Measurements from ENCODE around the gene MINDY1.

The MINDY1 gene

GRCh38 chr1:151010346-151010726 is 3.6 kb upstream of the MINDY1 start:
- no peak for DNase-seq

DNA sequence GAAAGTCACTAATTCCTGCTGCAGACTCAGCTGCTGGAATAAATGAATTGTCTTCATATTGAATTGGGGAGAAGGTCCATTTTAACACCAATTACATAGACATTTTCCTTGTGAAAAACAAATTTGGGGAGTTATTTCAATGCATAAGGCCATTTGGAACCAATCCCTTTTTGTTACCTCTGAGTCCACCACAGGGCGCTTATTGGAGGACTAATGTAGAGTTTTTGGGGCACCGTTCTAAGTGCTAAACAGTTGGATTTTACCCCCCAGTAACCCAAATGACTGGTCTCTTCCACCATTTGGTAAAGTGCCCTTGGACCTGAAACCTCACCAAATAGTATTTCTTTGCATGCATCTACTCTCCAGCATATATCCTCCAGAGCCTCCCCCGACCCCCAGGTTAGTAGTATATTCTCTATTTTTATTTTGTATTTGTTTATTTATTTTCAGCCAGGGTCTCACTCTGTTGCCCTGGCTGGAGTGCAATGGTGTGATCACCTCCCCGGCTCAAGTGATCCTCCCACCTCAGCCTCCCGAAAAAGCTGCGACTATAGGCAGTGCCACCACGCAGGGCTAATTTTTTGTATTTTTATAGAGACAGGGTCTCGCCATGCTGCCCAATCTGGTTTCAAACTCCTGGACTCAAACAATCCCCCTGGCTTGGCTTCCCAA is 3.1 kb upstream of the MINDY1 start:
- no peak for DNase-seq

- DNase-seq, result no peak
Observed at GRCh38 chr1:151009206-151009587, 2.5 kb upstream of the MINDY1 start.

DNA sequence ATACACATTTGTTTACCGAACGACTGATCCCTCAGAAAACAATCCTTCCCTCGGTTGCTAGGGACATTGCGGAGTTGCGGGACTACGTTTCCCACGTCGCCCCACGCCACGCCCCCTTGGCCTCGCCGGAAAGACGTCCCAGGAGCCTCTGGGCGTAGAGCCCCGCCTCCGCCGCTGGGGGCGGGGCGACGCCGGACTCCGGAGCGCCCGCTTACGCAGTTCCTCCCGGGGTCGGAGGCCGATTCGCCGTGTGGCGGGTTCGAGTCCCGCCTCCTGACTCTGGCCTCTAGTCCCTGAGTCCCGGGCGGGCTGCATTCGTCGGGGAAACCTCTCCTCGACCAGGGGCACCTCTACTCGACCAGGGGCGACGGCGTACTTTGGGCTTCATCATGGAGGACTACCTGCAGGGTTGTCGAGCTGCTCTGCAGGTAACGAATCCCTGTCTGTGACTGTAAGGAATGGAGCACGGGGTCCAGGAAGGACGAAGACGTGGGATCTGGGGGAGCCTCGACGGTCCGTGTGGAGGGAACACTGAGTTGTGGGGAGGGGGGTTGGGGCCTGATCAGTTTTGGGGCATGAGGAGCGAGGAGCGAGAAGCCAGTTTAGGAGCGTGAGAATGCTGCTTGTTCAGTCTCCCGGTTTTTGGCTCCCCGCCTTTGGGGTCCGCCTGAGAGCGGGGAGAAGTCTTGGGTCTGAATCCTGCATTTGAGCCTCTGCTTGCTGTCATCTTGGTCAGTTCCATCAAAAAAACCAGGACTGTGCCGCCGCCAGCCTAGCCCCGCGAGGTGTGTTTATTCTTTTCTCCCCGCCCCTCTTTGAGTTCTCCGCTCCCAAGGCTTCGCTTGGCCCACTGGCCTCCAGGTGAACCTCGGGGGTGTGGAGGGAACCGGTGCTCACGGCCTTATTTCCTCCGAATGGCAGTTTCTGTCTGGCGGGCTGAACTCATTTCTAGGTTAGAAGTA is 1.8 kb upstream of the MINDY1 start, which contains the start of gene PRUNE1:
PRUNE1 (plus strand) TSS at position 206 of the 962 bp plus-strand sequence; CDS start at position 390, 184 bp downstream.
- peak; percentile 98 for DNase-seq

DNA sequence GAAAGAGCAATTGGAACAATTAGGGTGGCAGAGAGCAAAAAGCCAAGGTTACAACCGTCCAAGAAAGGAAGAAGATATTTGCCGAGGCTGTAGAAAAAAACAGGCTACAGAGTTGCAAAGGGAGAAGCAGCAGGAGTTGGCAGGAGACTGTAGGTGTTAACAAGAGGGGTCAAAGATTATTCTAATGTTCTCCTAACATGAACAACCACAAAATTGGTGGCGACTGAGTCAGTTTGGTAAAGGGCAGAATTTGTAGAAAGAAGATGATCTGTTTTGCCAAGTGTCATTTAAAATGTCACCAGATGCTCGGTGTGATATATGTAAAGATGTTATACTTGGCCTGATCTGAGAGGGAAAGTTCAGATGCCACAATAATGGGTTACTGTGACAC is 1.1 kb upstream of the MINDY1 start:
- no peak for DNase-seq

DNA sequence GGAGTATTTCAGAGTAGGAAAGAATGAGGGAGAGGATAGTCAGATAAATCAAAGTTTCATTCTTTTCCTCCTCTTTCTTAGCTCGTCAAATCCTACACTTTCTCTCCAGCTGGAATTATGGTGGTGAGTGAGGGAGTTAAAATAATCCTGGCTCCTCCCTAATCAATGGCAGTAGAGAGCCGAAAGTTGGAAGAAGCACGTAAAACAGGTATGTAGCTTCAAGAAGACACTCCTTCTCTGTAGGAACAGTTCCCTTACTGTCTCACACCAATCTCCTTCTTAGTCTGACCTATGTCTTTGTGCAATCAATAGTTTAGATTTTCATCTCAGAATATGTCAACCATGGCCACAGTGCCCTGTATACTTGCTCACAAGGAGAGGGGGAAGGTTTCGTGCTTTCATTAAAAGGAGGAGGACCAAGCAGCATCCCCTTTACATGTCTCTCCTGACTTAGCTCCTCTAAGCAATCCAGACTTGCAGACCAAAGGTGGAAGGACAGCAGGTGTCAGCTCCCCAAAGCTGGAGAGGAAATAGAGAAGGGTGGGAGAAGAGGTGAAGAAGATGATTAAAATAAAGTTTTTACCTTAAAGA is 878 bp downstream of the MINDY1 start:
- DNase-seq, result no peak

GRCh38 chr1:151003180-151003579 is 3.5 kb downstream of the MINDY1 start:
- DNase-seq, result peak in 1 of 2 donors; percentile 32

- DNase-seq, result no peak
Observed at GRCh38 chr1:151002611-151003010, 4.1 kb downstream of the MINDY1 start.

GRCh38 chr1:151002051-151002450 is 4.7 kb downstream of the MINDY1 start:
- DNase-seq, result no peak

DNA sequence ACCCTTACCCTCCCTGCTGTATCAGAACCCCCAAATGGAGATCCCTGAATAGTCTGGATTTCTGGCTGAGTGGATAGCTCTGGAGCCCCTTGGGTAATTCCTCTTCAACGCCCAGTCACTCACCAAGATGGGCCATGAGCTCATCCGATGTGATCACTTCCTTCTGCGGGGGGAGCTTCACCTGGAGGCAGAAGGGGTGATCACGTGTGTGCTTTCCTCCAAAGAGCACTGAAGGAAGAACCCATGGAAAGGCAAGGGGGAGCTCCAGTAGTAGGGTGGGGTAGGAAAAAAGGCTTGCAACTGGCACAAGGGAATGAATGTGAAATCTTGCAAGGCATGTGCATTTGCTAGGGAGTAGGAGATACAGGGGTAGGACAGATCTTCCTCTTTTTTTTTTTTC is 5.1 kb downstream of the MINDY1 start:
- no peak for DNase-seq

- DNase-seq, result no peak
Observed at GRCh38 chr1:151000408-151000807, 6.3 kb downstream of the MINDY1 start.

GRCh38 chr1:150999926-151000325 is 6.8 kb downstream of the MINDY1 start:
- DNase-seq, result no peak

GRCh38 chr1:150999051-150999674 is 7.5 kb downstream of the MINDY1 start:
- no peak for DNase-seq

DNA sequence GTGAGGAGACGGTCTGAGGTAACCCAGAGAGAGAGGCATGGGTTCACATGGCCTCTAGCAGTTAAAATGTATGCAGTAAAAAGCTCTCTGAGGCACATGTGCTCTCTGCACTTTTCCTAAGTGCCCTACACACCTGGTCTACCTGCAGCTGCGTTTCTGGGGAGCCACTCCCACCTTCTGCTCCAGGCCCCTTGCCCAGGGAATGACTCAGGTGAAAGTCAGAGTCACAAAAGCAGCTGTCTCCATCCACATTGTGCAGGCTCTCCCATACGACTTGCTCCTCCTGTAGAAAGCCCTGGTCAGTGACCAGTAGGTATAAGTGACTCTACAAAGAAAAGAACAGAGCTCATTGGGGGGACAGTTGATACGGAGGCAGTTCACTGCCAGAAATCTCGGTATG is 8.8 kb downstream of the MINDY1 start:
- no peak for DNase-seq

DNA sequence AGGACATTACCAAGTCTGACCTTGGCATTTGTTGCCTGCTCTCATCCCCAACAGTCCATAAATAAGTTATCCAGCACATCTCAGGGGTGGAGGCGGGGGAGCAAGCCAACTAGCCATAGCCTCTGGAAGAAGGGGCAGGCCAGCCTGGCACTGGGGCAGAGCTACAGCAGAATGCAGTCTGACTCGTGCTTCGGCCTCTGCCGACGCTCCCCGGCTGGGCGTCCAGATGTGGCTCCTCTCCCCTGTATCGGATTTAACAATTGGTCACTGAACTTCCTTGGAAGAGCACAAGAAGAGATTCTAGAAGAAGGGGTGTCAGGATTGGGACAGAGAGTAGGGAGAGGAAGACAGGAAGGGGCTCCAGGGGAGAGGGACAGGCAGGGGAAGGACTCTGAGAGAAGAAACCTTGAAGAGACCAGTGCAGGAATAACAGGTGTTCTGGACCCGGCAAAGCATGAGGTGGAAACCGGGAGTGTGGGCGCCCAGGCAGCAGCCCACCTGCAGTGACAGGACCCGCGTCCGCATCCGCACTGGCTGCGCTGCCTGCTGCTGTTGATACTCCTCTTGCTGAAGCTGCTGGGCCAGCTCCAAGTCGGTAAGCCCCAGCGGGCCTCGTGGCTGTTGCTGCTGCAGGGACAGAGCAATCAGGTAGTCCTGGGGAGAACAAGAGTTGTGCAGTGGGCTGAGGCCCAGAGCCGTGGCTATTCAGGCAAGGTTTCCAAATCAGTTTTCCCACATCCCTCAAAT is 9.4 kb downstream of the MINDY1 start:
- no peak for DNase-seq

GRCh38 chr1:150995896-150996295 is 10.8 kb downstream of the MINDY1 start:
- peak in 1 of 2 donors; percentile 54 for DNase-seq

DNA sequence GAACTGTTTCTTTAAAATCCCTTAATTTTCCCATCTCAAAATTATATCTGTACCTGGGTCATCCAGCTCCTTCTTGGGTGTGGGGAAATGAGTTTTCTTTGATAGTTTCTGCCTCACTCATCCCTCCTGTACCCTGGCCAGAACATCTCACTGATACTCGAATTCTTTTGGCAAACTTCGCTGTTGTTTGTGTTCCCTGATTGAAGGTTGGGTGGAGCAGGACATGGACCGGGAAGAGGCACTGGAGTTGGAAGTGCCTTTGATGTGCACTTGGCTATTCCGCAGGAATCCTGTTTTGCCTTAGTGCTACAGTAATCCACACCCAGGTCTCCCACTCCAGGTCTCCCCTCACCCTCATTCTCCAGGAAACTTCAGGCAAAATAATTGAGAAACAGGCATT is 11.2 kb downstream of the MINDY1 start:
- DNase-seq, result no peak

GRCh38 chr1:150994248-150994647 is 12.5 kb downstream of the MINDY1 start:
- no peak for DNase-seq

DNA sequence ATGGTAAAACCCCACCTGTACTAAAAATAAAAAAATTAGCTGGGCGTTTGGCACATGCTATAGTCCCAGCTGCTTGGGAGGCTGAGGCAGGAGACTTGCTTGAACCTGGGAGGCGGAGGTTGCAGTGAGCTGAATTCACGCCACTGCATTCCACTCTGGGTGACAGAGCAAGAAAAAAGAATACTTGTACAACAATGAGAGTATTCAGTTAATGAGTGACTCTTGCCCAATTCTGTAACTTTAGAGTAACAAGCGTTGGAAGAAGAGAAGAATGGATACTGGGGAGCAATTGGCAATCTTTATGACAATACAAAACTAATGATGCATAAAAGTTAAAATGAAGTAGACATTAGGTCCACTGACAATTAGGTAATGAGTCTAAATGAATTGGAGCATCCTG is 14.1 kb downstream of the MINDY1 start:
- DNase-seq, result no peak

- no peak for DNase-seq
Observed at GRCh38 chr1:150987924-150988323, 18.8 kb downstream of the MINDY1 start.

GRCh38 chr1:150985179-150985825 is 21.4 kb downstream of the MINDY1 start:
- no peak for DNase-seq
